Activated naive CD8-positive, alpha-beta T cell treated with anti-CD3 and anti-CD28 coated beads for 36 hours (primary cell): ENCODE results near the gene ZRSR2. TPM values are rescaled to one million over a fixed set of nuclear protein-coding genes. Genes with fewer than 3 reads are reported as not detected.
A peak's percentile ranks its signal among the peaks of the same experiment; 100 is the strongest.

Experiments used
- DNase-seq: peaks from one replicate; pipeline ENCODE4 v3.0.0; 2021
- H3K27ac Mint-ChIP-seq: one replicate; pipeline ENCODE4 v1.8.0; 2022; ENCODE audit warnings: mild to moderate bottlenecking, moderate library complexity, mixed read lengths
- H3K27me3 Mint-ChIP-seq: one replicate; pipeline ENCODE4 v1.8.0; 2022; ENCODE audit warnings: mild to moderate bottlenecking, mixed read lengths
- H3K36me3 Mint-ChIP-seq: one replicate; pipeline ENCODE4 v1.8.0; 2021; ENCODE audit warnings: mild to moderate bottlenecking, mixed read lengths
- H3K4me1 Mint-ChIP-seq: one replicate; pipeline ENCODE4 v1.8.0; 2021; ENCODE audit warnings: mixed read lengths
- H3K4me3 Mint-ChIP-seq: one replicate; pipeline ENCODE4 v1.8.0; 2022; ENCODE audit warnings: mild to moderate bottlenecking, moderate library complexity, mixed read lengths
- H3K9me3 Mint-ChIP-seq: one replicate; pipeline ENCODE4 v1.8.0; 2022; ENCODE audit warnings: mixed read lengths
- total RNA-seq, 2 experiments: library from RNA; stranded (reverse); gene quantifications; one replicate each; pipeline ENCODE4 v1.2.3, GENCODE V29; 2021

ZRSR2 gene
- total RNA-seq, 2 experiments from 2014 or later = 11.2 to 12.5 TPM

- H3K4me1 Mint-ChIP-seq = peaks cover 4% of the 10 kb centered on the region
- DNase-seq = no peak
- H3K4me3 Mint-ChIP-seq = no peak overlapping the region
- H3K27ac Mint-ChIP-seq = no peak overlapping the region
- no peaks in the 10 kb centered on the region for H3K9me3 Mint-ChIP-seq
- peaks cover 6% of the 10 kb centered on the region for H3K36me3 Mint-ChIP-seq
- no peaks in the 10 kb centered on the region for H3K27me3 Mint-ChIP-seq
Observed at GRCh38 chrX:15769300-15769954, 20.9 kb upstream of the ZRSR2 start.

- H3K4me1 Mint-ChIP-seq = peaks cover 6% of the 10 kb centered on the region
Observed at GRCh38 chrX:15781961-15782699, 8.2 kb upstream of the ZRSR2 start.

GRCh38 chrX:15785176-15785750 lies 5.0 kb upstream of the ZRSR2 start:
- Mint-ChIP-seq H3K4me1 (peaks cover 3% of the 10 kb centered on the region), H3K9me3 (no peaks in the 10 kb centered on the region), H3K27me3 (no peaks in the 10 kb centered on the region), H3K4me3 (no peak overlapping the region), H3K36me3 (no peaks in the 10 kb centered on the region), H3K27ac (no peak overlapping the region)
- no peak for DNase-seq

More at GRCh38 chrX:15781961-15782699, 8.2 kb upstream of the ZRSR2 start:
- H3K36me3 Mint-ChIP-seq = no peaks in the 10 kb centered on the region
- H3K4me3 Mint-ChIP-seq = peak overlapping the region; percentile 76
- no peaks in the 10 kb centered on the region for H3K9me3 Mint-ChIP-seq
- H3K27me3 Mint-ChIP-seq = no peaks in the 10 kb centered on the region
- peak overlapping the region; percentile 95 for H3K27ac Mint-ChIP-seq
- DNase-seq = no peak

GRCh38 chrX:15786915-15787314 lies 3.4 kb upstream of the ZRSR2 start:
- no peaks in the 10 kb centered on the region for H3K27me3 Mint-ChIP-seq
- H3K27ac Mint-ChIP-seq = no peak overlapping the region
- H3K4me1 Mint-ChIP-seq = peaks cover 3% of the 10 kb centered on the region
- DNase-seq = no peak
- H3K4me3 Mint-ChIP-seq = no peak overlapping the region
- no peaks in the 10 kb centered on the region for H3K9me3 Mint-ChIP-seq
- H3K36me3 Mint-ChIP-seq = no peaks in the 10 kb centered on the region

- Mint-ChIP-seq H3K36me3 (peaks cover 14% of the 10 kb centered on the region), H3K9me3 (no peaks in the 10 kb centered on the region), H3K4me1 (peaks cover 12% of the 10 kb centered on the region), H3K4me3 (no peak overlapping the region), H3K27me3 (no peaks in the 10 kb centered on the region), H3K27ac (no peak overlapping the region)
- no peak for DNase-seq
Observed at GRCh38 chrX:15790769-15791290, 546 bp downstream of the ZRSR2 start.

GRCh38 chrX:15797707-15798106 lies 7.4 kb downstream of the ZRSR2 start:
- H3K9me3 Mint-ChIP-seq = no peaks in the 10 kb centered on the region
- H3K27ac Mint-ChIP-seq = no peak overlapping the region
- H3K4me1 Mint-ChIP-seq = peaks cover 22% of the 10 kb centered on the region
- no peaks in the 10 kb centered on the region for H3K27me3 Mint-ChIP-seq
- DNase-seq = no peak
- no peak overlapping the region for H3K4me3 Mint-ChIP-seq
- peaks cover 26% of the 10 kb centered on the region for H3K36me3 Mint-ChIP-seq

GRCh38 chrX:15804563-15804962 lies 14.3 kb downstream of the ZRSR2 start:
- Mint-ChIP-seq H3K4me1 (no peaks in the 10 kb centered on the region), H3K4me3 (no peak overlapping the region), H3K27me3 (no peaks in the 10 kb centered on the region), H3K27ac (no peak overlapping the region), H3K36me3 (peaks cover 8% of the 10 kb centered on the region), H3K9me3 (no peaks in the 10 kb centered on the region)
- no peak for DNase-seq

GRCh38 chrX:15808254-15808653 lies 18.0 kb downstream of the ZRSR2 start:
- Mint-ChIP-seq H3K4me1 (peaks cover 5% of the 10 kb centered on the region), H3K9me3 (no peaks in the 10 kb centered on the region), H3K27me3 (no peaks in the 10 kb centered on the region), H3K4me3 (no peak overlapping the region), H3K36me3 (peaks cover 13% of the 10 kb centered on the region), H3K27ac (no peak overlapping the region)
- DNase-seq = no peak

GRCh38 chrX:15812192-15812938 lies 22.1 kb downstream of the ZRSR2 start:
- peaks cover 31% of the 10 kb centered on the region for H3K4me1 Mint-ChIP-seq
- H3K36me3 Mint-ChIP-seq = peaks cover 21% of the 10 kb centered on the region
- no peak overlapping the region for H3K27ac Mint-ChIP-seq
- no peaks in the 10 kb centered on the region for H3K27me3 Mint-ChIP-seq
- H3K4me3 Mint-ChIP-seq = no peak overlapping the region
- H3K9me3 Mint-ChIP-seq = no peaks in the 10 kb centered on the region
- no peak for DNase-seq

- Mint-ChIP-seq H3K27me3 (no peaks in the 10 kb centered on the region), H3K36me3 (peaks cover 24% of the 10 kb centered on the region), H3K4me3 (no peak overlapping the region), H3K9me3 (no peaks in the 10 kb centered on the region), H3K4me1 (peaks cover 38% of the 10 kb centered on the region), H3K27ac (no peak overlapping the region)
- no peak for DNase-seq
Observed at GRCh38 chrX:15813416-15813815, 23.1 kb downstream of the ZRSR2 start.

GRCh38 chrX:15814771-15815365 lies 24.6 kb downstream of the ZRSR2 start:
- H3K27ac Mint-ChIP-seq = peak overlapping the region; percentile 72
- H3K4me1 Mint-ChIP-seq = peaks cover 40% of the 10 kb centered on the region
- H3K4me3 Mint-ChIP-seq = no peak overlapping the region
- no peaks in the 10 kb centered on the region for H3K9me3 Mint-ChIP-seq
- H3K36me3 Mint-ChIP-seq = peaks cover 23% of the 10 kb centered on the region
- no peaks in the 10 kb centered on the region for H3K27me3 Mint-ChIP-seq
- DNase-seq = no peak

GRCh38 chrX:15815779-15816437 lies 25.6 kb downstream of the ZRSR2 start:
- Mint-ChIP-seq H3K27me3 (no peaks in the 10 kb centered on the region), H3K27ac (peak overlapping the region; percentile 90), H3K36me3 (peaks cover 29% of the 10 kb centered on the region), H3K4me3 (no peak overlapping the region), H3K9me3 (no peaks in the 10 kb centered on the region), H3K4me1 (peaks cover 50% of the 10 kb centered on the region)
- DNase-seq = peak; percentile 26

GRCh38 chrX:15816438-15816809 lies 26.1 kb downstream of the ZRSR2 start:
- Mint-ChIP-seq H3K4me1 (peaks cover 55% of the 10 kb centered on the region), H3K27ac (peak overlapping the region; percentile 90), H3K36me3 (peaks cover 33% of the 10 kb centered on the region), H3K27me3 (no peaks in the 10 kb centered on the region), H3K9me3 (no peaks in the 10 kb centered on the region), H3K4me3 (no peak overlapping the region)
- DNase-seq = no peak

- Mint-ChIP-seq H3K27me3 (no peaks in the 10 kb centered on the region), H3K27ac (peak overlapping the region; percentile 90), H3K4me3 (no peak overlapping the region), H3K4me1 (peaks cover 55% of the 10 kb centered on the region), H3K9me3 (no peaks in the 10 kb centered on the region), H3K36me3 (peaks cover 35% of the 10 kb centered on the region)
- DNase-seq = peak; percentile 36
Observed at GRCh38 chrX:15816886-15817285, 26.6 kb downstream of the ZRSR2 start.
